Measurements from ENCODE around the gene GNB4. TPM values are rescaled to one million over a fixed set of nuclear protein-coding genes. Genes with fewer than 3 reads are reported as not detected.
A peak's percentile ranks its signal among the peaks of the same experiment; 100 is the strongest.

GNB4 gene
- total RNA-seq, 2 donors from 2014 or later, result 11.9 to 13.8 TPM

DNA sequence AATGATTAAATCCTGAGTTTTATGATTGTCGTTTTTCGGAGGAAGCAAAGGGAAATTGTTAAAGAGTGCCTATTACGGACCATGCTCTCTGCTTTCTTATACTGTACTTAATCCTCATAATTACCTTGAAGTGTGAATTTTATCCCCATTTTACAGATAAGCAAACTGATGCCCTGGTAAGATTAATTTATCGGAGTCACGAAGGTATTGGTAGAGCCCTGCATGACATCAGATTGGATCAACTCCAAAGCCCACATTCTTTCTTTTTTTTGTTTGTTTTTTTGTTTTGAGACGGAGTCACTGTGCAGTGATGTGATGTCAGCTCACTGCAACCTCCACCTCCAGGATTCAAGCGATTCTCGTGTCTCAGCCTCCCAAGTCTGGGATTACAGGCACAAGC is 1.6 kb upstream of the GNB4 start:
- WGBS, 2 experiments (ENCODE audit: insufficient coverage in 1 of 2, insufficient read length in 1 of 2), result 98% methylated on average over 5 to 8 of the region's 8 CpGs
- no peak overlapping the region for H3K27ac ChIP-seq (ENCODE audit: low read depth, low read length)
- H3K4me1 ChIP-seq (ENCODE audit: control insufficient read depth, insufficient read depth, low read length), result no peaks in the 10 kb centered on the region
- H3K27me3 Mint-ChIP-seq (ENCODE audit: insufficient read depth), result peaks cover 55% of the 10 kb centered on the region
- no peak overlapping the region for H3K27ac Mint-ChIP-seq
- no peak overlapping the region for H3K9ac ChIP-seq (ENCODE audit: extremely low read depth, low read length, poor library complexity, severe bottlenecking)
- no peaks in the 10 kb centered on the region for H3K36me3 Mint-ChIP-seq (ENCODE audit: low read depth)
- no peak overlapping the region for H3K4me3 Mint-ChIP-seq
- H3K4me3 ChIP-seq (ENCODE audit: low read length), result no peak overlapping the region
- H3K9me3 Mint-ChIP-seq, result no peaks in the 10 kb centered on the region
- TF ChIP-seq, protein P1, sequence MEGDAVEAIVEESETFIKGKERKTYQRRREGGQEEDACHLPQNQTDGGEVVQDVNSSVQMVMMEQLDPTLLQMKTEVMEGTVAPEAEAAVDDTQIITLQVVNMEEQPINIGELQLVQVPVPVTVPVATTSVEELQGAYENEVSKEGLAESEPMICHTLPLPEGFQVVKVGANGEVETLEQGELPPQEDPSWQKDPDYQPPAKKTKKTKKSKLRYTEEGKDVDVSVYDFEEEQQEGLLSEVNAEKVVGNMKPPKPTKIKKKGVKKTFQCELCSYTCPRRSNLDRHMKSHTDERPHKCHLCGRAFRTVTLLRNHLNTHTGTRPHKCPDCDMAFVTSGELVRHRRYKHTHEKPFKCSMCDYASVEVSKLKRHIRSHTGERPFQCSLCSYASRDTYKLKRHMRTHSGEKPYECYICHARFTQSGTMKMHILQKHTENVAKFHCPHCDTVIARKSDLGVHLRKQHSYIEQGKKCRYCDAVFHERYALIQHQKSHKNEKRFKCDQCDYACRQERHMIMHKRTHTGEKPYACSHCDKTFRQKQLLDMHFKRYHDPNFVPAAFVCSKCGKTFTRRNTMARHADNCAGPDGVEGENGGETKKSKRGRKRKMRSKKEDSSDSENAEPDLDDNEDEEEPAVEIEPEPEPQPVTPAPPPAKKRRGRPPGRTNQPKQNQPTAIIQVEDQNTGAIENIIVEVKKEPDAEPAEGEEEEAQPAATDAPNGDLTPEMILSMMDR (conservative IDR thresholded peaks at IDR 0.05), result no peak
- H3K4me1 Mint-ChIP-seq, result peaks cover 21% of the 10 kb centered on the region
- H3K9me3 ChIP-seq (ENCODE audit: control insufficient read depth, low read length), result no peaks in the 10 kb centered on the region
- no peaks in the 10 kb centered on the region for H3K36me3 ChIP-seq (ENCODE audit: control insufficient read depth, insufficient read depth, low read length)
- no peak for DNase-seq
- peaks cover 40% of the 10 kb centered on the region for H3K27me3 ChIP-seq (ENCODE audit: control insufficient read depth, insufficient read depth, low read length, poor library complexity, severe bottlenecking)

DNA sequence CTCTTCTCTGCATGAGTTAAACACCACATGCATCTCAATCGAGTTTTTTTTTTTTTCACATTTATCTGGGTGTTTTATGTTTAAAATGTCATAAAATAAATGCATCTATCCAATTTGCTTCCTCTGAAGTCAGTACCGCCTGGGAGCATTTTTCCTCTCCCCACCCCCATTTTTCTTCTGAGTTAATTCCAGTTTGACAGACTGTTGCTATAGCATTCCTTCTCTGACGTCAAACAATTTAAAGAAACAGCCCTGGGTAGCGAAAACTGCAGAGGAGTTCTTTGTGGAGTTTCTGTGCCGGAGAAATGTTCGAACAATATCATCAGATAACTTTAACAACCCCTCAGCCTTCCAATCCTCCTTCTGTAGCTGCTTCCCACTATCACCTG is 900 bp upstream of the GNB4 start:
- WGBS, 2 experiments (ENCODE audit: insufficient coverage in 1 of 2, insufficient read length in 1 of 2), result 59 to 64% methylated on average over 3 to 5 of the region's 6 CpGs
- Histone ChIP-seq H3K4me1 (ENCODE audit: control insufficient read depth, insufficient read depth, low read length) (no peaks in the 10 kb centered on the region), H3K9ac (ENCODE audit: extremely low read depth, low read length, poor library complexity, severe bottlenecking) (no peak overlapping the region), H3K36me3 (ENCODE audit: control insufficient read depth, insufficient read depth, low read length) (no peaks in the 10 kb centered on the region), H3K4me3 (ENCODE audit: low read length) (peak overlapping the region; percentile 86), H3K27ac (ENCODE audit: low read depth, low read length) (no peak overlapping the region), H3K27me3 (ENCODE audit: control insufficient read depth, insufficient read depth, low read length, poor library complexity, severe bottlenecking) (peaks cover 40% of the 10 kb centered on the region), H3K9me3 (ENCODE audit: control insufficient read depth, low read length) (no peaks in the 10 kb centered on the region)
- DNase-seq, result no peak
- Mint-ChIP-seq H3K36me3 (ENCODE audit: low read depth) (no peaks in the 10 kb centered on the region), H3K4me1 (peaks cover 21% of the 10 kb centered on the region), H3K27ac (no peak overlapping the region), H3K9me3 (no peaks in the 10 kb centered on the region), H3K27me3 (ENCODE audit: insufficient read depth) (peaks cover 48% of the 10 kb centered on the region), H3K4me3 (peak overlapping the region; percentile 67)
- TF ChIP-seq, protein P1 (conservative IDR thresholded peaks at IDR 0.05), result no peak

DNA sequence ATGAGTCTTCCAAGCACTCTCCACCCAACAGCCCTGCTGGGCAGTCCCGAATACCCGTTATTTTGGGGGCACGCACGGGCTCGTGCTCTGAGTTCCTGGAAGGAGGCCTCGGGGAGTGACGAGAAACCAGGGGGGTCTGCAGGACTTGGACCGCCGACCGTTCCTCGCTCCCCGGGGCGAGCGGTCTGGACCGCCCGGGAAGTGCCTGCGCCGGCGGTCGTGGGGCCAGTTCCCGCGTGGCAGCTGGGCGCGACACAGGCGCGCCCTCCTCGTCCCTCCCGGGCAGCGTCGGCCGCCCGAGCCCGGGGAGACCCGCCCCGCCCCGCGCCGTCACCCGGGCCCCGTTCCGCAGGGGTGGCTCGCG is 387 bp downstream of the GNB4 start:
- H3K4me3 ChIP-seq (ENCODE audit: low read length), result peak overlapping the region; percentile 86
- H3K27me3 Mint-ChIP-seq (ENCODE audit: insufficient read depth), result peaks cover 36% of the 10 kb centered on the region
- H3K27ac ChIP-seq (ENCODE audit: low read depth, low read length), result peak overlapping the region; percentile 27
- peaks cover 21% of the 10 kb centered on the region for H3K4me1 Mint-ChIP-seq
- H3K36me3 ChIP-seq (ENCODE audit: control insufficient read depth, insufficient read depth, low read length), result no peaks in the 10 kb centered on the region
- H3K27ac Mint-ChIP-seq, result no peak overlapping the region
- DNase-seq, result peak; percentile 58
- H3K9me3 Mint-ChIP-seq, result no peaks in the 10 kb centered on the region
- H3K27me3 ChIP-seq (ENCODE audit: control insufficient read depth, insufficient read depth, low read length, poor library complexity, severe bottlenecking), result peaks cover 31% of the 10 kb centered on the region
- H3K9ac ChIP-seq (ENCODE audit: extremely low read depth, low read length, poor library complexity, severe bottlenecking), result peak overlapping the region; percentile 63
- no peaks in the 10 kb centered on the region for H3K4me1 ChIP-seq (ENCODE audit: control insufficient read depth, insufficient read depth, low read length)
- no peaks in the 10 kb centered on the region for H3K36me3 Mint-ChIP-seq (ENCODE audit: low read depth)
- H3K4me3 Mint-ChIP-seq, result peak overlapping the region; percentile 67
- 0% methylated on average over 19 to 43 of the region's 43 CpGs for WGBS, 2 experiments (ENCODE audit: insufficient coverage in 1 of 2, insufficient read length in 1 of 2)
- TF ChIP-seq, protein P1 (conservative IDR thresholded peaks at IDR 0.05), result no peak
- H3K9me3 ChIP-seq (ENCODE audit: control insufficient read depth, low read length), result no peaks in the 10 kb centered on the region
